ENCODE data around the gene COL9A2.

The COL9A2 gene

DNA sequence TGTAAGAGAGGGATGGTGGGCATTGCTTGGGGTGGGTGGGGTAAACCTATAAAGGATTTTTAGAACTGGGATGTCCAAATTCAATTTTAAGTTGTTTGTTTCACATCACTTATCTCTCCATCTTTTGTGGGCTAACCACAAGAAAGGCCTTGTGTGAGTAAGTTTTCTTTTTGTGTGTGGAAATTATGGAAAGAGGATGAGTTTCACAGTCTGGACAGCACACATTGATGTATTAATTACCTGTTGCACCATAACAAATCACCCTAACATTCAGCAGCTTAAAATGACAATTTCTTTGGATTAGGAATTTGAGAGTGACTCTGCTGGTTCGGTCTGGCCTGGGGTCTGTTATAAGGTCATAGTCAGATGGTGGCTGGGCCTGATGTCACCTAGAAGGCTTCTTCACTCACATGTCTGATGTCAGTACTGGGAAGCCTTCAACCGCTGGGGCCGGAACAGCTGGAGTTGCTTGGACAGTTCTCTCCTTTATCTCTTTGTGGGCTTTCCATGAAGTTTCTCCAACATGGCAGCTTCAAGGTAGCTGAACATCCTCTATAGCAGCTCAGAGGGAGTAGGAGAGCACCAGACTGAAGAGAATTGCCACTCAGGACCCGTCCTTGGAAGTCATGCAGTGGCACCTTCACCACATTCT, 2.0 kb upstream of the COL9A2 start:
- H3K4me3 ChIP-seq (replicated peaks in 1 of 2; ENCODE audit: low read depth in 2 of 2, low read length in 2 of 2), result no peak overlapping the region
- TF ChIP-seq, protein P1, sequence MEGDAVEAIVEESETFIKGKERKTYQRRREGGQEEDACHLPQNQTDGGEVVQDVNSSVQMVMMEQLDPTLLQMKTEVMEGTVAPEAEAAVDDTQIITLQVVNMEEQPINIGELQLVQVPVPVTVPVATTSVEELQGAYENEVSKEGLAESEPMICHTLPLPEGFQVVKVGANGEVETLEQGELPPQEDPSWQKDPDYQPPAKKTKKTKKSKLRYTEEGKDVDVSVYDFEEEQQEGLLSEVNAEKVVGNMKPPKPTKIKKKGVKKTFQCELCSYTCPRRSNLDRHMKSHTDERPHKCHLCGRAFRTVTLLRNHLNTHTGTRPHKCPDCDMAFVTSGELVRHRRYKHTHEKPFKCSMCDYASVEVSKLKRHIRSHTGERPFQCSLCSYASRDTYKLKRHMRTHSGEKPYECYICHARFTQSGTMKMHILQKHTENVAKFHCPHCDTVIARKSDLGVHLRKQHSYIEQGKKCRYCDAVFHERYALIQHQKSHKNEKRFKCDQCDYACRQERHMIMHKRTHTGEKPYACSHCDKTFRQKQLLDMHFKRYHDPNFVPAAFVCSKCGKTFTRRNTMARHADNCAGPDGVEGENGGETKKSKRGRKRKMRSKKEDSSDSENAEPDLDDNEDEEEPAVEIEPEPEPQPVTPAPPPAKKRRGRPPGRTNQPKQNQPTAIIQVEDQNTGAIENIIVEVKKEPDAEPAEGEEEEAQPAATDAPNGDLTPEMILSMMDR (IDR thresholded peaks at IDR 0.05; ENCODE audit: low read depth, low read length), result no peak
- no peak for DNase-seq (ENCODE audit: low read depth in 2 of 2)

DNA sequence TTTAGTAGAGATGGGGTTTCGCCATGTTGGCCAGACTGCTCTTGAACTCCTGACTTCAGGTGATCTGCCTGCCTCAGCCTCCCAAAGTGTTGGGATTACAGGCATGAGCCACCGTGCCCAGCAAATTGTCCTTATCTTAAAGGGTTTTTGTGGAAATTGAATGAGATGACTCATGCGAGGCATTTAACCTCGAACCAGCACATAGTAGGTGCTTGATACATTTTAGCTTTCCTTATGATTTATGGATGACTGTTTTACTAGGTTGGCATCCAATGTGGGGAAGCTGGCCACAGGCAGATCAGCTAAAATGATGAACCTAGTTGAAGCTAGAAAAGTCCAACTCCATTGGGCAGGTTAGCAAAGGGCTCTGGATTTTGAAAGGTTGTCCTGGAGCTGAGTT, 1.4 kb upstream of the COL9A2 start:
- TF ChIP-seq, protein P1 (IDR thresholded peaks at IDR 0.05; ENCODE audit: low read depth, low read length), result no peak
- no peak for DNase-seq (ENCODE audit: low read depth in 2 of 2)
- no peak overlapping the region for H3K4me3 ChIP-seq (replicated peaks in 1 of 2; ENCODE audit: low read depth in 2 of 2, low read length in 2 of 2)

DNA sequence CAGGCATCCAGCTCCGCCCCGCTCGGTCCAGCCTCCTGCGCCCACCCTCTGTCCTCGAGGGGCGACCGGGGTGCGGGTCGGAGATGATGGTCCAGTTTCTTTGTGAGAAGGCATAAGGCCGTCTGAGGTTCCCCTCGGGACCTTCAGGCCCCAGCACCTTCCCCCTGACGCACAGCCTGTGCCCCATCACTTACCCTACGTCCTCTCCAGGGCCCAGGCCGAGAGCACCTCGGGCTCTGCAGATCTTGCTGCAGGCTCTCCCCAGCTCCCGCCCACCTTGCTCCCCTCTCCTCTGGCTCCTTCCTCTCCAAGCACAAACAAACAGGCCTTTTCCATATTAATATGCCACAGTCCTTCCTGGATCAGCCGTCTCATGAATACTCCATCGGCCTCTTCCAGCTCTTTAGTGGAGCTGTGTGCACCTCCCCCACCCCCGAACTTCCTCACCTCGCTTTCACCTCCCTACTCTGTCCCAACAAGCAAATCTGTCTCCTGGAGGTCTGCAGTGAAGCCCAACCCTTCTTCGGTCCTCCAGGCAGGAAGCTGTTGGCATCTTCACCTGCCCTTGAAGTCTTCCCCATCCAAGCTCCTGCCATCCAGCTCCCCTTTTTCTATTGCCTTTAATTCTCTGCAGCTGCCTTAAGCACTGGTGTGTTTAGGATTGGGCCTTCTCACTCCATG, 448 bp upstream of the COL9A2 start:
- TF ChIP-seq, protein P1 (IDR thresholded peaks at IDR 0.05; ENCODE audit: low read depth, low read length), result no peak
- no peak for DNase-seq (ENCODE audit: low read depth in 2 of 2)

DNA sequence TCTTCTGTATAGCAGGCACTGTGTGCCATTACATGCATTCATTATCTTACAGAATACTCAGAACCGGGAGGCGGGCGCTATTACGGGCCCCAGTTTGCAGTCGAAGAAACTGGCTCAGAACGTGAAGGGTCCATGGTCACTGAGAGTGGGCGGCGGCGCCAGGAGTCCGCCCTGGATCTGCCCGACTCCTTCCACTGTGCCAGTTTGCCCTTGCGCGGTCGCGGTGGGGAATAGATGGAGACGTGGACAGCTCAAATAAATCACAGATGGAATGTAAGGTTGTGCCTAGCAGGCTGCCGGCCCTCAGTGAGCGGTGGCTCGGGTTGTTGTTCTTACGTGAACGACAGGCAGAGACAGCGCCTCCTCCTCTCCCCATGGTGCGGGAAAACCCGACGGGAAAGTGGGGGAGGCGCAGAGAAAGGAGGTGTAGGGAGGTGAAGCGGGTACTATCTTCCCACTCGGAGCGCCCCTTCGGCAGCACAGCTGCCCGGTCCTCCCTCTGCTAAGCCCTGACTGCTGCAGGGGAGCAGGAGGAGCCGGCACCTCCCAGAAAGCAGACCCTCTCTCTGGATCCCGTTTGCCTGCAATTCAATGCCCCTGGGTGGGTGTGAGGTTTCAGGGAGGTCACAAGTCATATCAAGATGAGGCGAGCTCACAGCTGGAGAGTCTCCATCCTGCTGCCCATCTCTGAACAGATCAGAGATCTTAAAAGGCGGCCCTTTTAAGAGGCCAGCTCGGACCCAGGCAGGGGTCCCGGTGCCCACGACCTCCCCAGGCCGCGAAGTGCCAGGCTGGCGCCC, 1.1 kb downstream of the COL9A2 start:
- DNase-seq (ENCODE audit: low read depth in 2 of 2), result no peak
- TF ChIP-seq, protein P1 (IDR thresholded peaks at IDR 0.05; ENCODE audit: low read depth, low read length), result no peak
- H3K4me3 ChIP-seq (replicated peaks in 1 of 2; ENCODE audit: low read depth in 2 of 2, low read length in 2 of 2), result peak overlapping the region; percentile 27 to 35

More for the DNA sequence above, 448 bp upstream of the COL9A2 start:
- H3K4me3 ChIP-seq (replicated peaks in 1 of 2; ENCODE audit: low read depth in 2 of 2, low read length in 2 of 2), result no peak overlapping the region

DNA sequence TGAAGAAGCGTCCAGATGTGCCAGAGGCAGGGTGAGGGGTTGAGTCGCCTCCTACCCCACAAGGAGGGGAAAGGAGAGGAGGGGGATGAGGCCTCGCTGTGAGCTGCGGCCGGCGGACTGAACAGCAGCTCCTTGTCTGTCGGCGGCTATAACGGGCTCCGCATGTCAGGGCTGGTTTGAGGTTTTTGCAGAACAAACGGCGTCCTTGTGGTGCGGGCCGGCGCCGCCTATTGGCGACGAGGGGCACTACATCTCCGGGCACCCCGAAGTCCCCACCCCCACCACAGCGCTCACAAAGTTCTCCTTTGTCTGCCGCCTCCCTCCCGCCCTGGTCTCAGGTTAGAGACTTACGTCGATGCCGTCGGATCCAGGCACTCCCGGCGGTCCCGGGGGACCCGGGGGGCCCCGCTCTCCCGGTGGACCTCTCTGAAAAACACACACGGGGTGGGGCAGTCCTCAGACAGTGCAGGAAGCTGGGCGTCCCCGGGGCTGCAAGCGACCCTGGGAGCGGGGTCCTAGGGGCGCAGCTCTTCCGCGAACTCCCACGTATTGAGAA, 1.8 kb downstream of the COL9A2 start:
- DNase-seq (ENCODE audit: low read depth in 2 of 2), result peak; percentile 89 to 92
- H3K4me3 ChIP-seq (replicated peaks in 1 of 2; ENCODE audit: low read depth in 2 of 2, low read length in 2 of 2), result peak overlapping the region; percentile 27 to 35
- TF ChIP-seq, protein P1 (IDR thresholded peaks at IDR 0.05; ENCODE audit: low read depth, low read length), result peak; percentile 99

DNA sequence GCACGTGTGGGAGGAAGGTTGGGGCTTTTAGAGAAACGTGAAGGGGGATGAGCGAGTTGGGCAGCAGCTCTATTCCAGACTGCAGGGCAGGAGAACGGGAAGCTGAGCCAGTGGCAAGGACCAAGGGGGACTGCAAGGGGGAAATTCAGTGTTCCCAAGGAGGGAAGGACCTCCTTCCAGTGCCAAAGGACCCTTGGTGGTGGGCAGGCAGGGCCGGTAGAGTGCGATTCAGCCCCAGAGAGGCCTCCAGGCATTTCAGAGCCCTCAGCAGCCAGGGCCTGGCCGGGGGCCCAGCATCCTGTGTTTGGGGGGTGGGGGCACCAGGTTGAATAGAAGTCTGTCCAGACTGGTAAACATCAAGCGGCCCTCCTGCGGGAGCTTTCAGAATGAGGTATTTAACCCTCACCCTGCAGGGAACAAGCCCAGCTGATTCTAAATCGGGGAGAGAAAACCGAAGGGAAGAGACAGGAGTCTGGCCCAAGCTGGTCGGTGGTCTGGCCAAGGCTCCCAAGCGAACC, 2.3 kb downstream of the COL9A2 start:
- peak overlapping the region in 1 of 2 donors; percentile 14 for H3K4me3 ChIP-seq (replicated peaks in 1 of 2; ENCODE audit: low read depth in 2 of 2, low read length in 2 of 2)

More for the DNA sequence above, 2.3 kb downstream of the COL9A2 start:
- TF ChIP-seq, protein P1 (IDR thresholded peaks at IDR 0.05; ENCODE audit: low read depth, low read length), result no peak
- DNase-seq (ENCODE audit: low read depth in 2 of 2), result no peak
